Retina (tissue), 1 donor: ENCODE results near the gene MYBL2.
A peak's percentile ranks its signal among the peaks of the same experiment; 100 is the strongest.

Source experiments
- DNase-seq: peaks from one replicate; pipeline ENCODE4 v3.0.0-alpha.2; 2016

Gene MYBL2

DNA sequence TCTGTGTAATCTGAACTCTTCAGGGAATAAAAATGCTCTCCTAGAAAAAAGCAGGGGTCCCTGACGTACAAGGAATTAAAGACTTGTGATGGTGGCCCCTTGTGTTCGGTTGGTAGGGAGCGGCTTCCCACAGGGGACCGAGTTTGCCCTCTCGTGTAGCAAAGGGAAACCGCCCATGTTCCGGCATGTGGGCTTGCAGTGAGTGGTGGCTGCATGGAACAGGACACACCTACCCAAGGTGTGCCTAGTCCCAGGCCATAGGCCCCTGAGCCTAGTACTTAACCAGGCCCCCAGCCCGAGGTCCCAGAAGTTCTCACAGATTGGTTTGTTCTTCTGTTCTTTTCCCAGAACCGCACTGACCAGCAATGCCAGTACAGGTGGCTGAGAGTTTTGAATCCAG lies 15.5 kb downstream of the MYBL2 start:
- DNase-seq, result no peak

DNA sequence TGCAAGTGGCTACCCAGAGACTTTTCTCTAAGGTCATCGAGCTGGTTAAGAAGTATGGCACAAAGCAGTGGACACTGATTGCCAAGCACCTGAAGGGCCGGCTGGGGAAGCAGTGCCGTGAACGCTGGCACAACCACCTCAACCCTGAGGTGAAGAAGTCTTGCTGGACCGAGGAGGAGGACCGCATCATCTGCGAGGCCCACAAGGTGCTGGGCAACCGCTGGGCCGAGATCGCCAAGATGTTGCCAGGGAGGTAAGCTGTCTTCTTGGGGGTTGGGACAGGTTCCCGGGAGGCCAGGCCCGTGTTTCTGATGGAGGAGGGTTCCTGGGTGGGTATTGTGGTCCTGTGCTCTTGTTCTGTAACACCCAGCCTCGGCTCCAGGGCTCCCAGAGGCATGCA lies 19.9 kb downstream of the MYBL2 start:
- DNase-seq, result no peak

DNA sequence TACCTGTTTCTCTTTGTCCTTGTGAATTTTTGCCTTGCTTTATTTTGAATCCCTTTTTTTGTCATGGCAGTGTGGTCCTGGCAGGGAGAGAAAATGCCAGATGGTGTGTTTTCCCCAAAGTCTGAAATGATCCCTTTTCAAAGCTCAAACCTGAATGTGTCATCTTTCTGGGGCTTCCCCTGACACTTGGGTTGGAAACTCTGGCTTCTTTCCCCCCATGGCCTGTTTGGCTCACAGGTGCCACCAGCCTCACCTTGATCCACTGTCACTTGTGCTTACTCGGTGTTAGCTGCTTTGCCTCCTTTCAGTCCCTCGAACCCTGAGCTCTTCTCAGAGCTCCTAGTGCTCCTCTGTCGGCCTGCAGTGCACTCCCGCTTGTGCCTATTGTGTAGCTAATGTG lies 22.3 kb downstream of the MYBL2 start:
- no peak for DNase-seq

DNA sequence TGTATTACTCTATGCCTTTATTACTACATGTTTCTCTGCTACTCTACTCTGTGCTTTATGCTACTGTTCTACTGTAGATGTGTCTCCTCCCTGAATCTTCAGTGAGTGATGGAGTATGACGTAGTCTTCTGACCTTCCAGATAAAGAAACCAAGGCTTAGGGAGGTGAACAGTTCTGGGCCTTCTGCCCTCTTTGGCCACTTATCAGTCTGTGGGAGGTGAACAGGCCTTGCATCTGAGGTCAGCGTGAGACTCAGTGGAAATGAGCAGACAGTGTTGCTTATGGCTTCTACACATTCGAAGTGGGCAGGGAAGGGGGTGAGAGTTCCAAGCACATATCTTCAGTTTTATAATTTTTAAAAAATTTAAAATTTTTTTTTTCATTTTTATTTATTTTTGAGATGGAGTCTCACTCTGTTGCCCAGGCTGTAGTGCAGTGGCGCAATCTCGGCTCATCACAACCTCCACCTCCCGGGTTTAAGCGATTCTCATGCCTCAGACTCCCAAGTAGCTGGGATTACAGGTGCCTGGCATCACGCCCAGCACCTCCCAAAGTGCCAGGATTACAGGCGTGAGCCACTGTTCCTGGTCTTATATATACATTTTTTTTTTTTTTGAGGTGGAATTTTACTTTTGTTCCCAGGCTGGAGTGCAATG lies 24.2 kb downstream of the MYBL2 start:
- DNase-seq, result no peak

DNA sequence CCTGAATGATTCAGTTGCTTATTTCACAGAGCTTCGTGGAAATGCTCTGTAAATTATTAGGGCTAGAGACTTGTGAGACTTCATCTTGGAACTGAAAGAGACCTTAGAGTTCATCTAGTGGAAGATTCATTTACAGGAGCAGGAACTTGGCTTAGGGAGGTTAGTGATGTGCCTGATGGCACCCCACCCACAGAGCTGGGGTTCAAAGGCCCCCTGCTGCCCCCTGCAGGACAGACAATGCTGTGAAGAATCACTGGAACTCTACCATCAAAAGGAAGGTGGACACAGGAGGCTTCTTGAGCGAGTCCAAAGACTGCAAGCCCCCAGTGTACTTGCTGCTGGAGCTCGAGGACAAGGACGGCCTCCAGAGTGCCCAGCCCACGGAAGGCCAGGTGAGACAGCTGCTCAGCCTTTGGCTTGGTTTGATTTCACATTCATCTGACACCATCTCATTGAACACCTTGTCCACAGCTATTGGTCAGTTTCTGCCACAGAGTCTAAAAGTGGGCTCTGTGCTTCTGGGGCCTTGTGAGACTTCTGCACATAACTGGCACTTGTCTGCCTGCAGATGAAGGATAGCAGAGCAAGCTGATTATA lies 25.1 kb downstream of the MYBL2 start:
- no peak for DNase-seq

DNA sequence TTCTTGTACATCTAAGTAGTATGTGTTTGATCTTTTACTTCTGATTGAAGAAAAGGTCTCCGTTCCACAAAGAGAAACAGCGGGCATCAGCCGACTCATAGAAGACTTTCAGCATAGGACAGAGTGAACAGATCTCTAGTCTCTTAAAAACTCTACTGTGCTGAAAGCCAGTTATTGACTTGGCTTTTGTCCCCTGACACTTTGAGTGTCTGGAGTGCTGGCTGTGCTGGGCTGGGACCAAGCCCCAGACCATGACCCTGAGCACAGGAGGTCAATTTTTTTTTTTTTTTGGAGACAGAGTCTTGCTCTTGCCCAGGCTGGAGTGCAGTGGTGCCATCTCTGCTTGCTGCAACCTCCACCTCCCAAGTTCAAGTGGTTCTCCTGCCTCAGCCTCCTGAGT lies 27.8 kb downstream of the MYBL2 start:
- DNase-seq, result no peak

DNA sequence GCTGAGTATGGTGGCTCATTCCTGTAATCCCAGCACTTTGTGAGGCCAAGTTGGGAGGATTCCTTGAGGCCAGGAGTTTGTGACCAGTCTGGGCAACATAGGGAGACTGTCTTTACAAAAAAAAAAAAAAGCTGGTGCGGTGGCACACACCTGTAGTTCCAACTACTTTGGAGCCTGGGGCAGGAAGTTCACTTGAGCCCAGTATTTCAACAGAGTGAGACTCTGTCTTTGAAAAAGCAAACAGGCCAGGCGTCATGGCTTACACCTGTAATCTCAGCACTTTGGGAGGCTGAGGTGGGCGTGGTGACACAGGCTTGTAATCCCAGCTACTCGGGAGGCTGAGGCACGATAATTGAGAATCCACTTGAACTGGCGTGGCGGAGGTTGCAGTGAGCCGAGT lies 28.7 kb downstream of the MYBL2 start:
- no peak for DNase-seq

DNA sequence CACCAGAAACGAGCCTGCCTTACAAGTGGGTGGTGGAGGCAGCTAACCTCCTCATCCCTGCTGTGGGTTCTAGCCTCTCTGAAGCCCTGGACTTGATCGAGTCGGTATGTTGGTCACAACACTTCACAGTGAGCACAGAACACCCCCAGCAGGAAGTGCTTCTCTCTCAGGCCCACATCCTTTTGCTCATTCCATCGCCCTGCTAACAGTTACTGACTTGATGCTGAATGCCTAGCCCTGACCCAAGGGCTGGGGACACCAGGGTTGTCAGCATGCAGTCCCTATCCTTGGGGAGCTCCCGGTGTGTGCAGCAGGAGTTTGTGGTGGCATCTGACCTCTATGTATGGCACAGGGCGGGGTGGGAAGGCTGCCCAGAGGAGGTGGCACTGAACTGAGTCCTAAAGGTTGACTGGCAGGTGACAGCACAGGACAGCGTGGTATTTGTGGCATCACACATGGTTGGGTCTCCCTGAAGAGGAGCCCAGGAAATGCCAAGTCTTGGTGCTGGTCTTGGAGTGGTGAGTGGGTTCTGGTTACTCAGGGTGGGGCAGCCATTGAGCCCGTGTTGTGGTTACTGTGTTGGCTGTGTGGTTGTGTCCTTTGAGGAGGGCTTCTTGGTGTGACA lies 33.1 kb downstream of the MYBL2 start:
- no peak for DNase-seq

DNA sequence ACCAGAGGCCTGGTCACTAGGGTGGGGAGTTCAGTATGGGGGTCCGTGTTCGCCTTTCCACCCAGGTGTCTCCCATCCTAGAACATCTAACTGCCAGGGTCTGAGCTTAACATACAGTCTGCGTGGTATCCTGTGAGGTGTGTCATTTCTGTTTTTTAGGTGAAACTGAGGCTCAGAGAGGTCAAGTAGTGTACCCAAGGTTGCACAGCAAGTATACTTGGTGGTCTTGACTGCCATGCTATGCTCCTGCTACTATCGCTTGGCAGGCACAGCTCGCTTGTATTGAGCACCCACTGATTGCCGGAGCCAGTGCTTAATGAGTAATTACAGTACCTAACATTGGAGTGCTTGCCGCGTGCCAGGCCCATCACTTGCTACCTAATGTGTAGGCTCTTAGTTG lies 33.7 kb downstream of the MYBL2 start:
- DNase-seq, result no peak

DNA sequence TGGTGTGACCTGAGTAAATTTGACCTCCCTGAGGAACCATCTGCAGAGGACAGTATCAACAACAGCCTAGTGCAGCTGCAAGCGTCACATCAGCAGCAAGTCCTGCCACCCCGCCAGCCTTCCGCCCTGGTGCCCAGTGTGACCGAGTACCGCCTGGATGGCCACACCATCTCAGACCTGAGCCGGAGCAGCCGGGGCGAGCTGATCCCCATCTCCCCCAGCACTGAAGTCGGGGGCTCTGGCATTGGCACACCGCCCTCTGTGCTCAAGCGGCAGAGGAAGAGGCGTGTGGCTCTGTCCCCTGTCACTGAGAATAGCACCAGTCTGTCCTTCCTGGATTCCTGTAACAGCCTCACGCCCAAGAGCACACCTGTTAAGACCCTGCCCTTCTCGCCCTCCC lies 35.6 kb downstream of the MYBL2 start:
- no peak for DNase-seq

DNA sequence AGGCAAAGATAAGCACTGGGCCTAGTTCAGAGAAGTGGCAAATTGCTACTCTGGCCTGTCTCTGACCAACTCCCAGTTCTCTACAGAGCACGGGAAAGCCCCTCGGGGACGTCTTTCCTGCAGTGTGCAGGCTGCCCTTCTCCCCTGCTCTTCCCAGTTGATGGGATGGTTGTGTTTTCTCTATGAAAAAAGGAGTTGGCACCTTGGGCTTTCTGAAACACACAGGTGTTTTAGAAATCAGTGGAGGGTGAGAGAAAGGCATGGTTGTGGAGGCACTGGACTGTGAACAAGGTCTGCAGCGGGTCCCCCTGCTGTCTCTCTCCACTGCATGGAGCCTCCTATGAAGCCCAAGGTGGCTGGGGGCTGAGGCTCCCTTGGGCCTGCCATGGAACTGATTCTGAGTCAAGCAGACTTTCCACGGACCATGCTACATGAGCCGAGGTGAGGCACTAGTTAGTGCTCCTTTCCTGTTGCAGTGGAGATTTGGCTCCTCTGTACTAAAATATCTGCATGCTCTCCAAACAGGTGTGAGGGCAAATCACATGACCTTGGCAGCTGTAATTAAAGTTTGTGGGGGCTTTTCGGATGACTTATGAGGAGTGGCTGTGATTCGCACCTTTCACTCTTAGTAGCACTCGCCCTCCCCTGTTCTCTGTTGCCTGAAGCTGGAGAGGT lies 43.6 kb downstream of the MYBL2 start:
- no peak for DNase-seq

DNA sequence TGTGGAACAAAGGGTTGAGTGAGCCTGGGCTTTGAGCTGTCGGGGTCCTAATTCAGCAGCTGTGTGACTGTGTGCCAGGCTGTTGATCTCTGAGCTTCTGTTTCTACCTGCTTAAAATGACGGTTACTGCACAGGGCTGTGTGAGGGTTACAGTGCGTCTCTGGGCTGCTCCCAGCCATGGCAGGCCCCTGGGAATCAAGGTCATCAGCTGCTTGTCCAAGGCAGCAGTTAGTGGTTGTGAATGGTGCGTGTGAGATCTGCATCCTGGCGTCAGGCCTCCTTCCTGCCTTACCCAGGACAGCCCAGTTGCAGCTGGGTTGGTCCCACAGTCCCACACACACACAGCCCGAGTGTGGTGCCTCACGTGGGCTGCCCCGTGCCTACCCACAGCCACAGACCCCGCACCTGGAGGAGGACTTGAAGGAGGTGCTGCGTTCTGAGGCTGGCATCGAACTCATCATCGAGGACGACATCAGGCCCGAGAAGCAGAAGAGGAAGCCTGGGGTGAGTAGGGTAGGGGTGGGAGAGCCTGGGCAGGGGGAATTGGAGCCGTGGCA lies 44.3 kb downstream of the MYBL2 start:
- DNase-seq, result no peak

DNA sequence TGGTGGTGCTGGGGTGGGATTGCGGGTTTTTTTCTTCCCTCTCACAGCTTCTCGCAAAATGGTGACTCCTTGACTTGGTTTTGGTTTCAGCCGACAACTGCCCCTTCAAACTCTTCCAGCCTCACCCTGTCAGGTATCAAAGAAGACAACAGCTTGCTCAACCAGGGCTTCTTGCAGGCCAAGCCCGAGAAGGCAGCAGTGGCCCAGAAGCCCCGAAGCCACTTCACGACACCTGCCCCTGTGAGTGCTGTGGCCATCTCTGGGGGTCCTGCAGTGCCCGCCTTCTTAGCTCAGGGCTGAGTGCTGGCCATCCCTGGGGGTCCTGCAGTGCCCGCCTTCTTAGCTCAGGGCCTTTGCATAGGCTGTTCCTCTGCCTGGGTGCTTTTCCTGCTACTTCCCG lies 48.1 kb downstream of the MYBL2 start:
- DNase-seq, result no peak

DNA sequence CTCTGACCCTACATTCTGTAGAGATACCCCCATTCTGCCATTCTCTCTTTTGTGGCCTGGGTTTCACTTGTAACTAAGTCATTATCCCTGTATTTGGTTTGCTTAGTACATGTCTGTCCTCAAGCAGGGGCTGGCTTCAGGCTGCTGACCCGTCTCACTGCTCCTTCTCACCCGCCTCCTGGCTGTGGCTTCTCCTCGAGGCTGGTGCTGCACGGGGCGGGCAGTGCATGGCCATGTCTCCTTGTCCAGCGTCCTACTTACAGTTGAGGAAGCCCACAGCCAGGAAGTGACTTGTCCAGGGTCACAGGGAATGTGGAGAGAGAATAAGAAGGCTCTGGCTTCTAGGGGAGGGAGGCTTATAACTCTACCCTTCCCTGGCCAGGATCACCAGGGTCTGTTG lies 48.6 kb downstream of the MYBL2 start:
- DNase-seq, result no peak

DNA sequence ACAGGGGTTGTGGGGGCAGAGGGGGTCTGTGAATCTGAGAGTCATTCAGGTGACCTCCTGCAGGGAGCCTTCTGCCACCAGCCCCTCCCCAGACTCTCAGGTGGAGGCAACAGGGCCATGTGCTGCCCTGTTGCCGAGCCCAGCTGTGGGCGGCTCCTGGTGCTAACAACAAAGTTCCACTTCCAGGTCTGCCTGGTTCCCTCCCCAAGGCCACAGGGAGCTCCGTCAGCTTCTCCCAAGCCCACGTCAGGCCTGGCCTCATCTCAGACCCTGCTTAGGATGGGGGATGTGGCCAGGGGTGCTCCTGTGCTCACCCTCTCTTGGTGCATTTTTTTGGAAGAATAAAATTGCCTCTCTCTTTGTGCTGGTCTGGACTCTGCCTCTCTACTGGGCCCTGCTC lies 49.2 kb downstream of the MYBL2 start:
- no peak for DNase-seq

DNA sequence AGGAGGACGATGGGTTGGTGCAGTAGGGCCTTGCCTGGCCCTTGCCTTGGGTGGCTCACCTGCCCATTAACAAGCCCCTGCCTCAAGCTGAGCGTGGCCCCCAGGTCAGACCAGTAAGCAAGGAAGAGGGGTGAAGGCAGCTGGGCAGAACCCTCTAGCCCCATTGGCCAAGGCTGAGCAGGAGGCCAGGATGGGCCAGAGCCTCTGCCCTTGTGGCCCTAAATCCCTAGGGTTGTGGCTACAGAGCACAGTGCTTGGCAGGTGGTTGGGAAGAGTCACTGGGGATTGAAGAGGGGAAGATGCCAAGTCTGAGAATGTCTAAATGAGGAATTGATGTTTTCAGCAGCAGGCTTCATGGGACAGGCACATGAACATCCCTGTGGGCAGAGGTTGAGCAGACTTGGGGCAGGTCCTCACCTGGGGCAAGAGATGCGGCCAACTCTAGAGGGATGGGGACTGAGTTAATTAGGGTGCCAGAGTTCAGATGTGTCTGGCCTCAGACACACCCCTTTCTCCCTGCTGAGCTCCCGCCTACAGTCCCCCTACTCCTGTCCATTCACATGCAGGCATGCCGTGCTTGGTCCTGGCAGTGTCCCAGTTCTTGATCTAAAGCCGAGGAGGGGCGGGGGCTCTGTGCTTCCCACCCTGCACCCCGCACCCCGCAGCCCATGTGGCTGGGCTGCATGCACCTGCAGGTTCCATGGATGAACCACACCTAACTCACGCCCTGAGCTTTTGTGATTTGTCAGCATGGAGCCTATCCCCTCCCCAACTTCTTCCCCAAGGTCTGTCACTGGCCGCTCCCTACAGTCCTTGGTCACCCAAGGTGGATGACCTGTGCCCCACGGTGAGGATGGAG lies 50.1 kb downstream of the MYBL2 start:
- no peak for DNase-seq

DNA sequence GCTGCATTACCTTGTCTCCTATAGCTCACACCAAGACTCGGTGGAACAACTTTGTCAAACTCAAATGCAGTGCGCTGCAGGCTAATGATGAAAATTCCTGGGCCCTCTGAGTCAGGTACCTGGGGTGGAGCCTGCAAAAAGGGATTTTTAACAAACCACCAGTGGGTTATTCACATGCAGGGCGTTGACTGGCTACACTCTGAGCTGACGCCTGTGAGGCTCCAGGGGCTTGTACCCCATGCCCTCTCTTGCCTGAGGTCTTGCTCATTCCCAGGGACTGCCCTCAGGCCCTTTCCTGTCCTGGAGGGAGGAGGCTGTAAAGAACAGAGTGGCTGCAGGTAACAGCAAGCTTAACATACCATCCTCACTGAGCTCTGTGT lies 50.7 kb downstream of the MYBL2 start:
- DNase-seq, result no peak

DNA sequence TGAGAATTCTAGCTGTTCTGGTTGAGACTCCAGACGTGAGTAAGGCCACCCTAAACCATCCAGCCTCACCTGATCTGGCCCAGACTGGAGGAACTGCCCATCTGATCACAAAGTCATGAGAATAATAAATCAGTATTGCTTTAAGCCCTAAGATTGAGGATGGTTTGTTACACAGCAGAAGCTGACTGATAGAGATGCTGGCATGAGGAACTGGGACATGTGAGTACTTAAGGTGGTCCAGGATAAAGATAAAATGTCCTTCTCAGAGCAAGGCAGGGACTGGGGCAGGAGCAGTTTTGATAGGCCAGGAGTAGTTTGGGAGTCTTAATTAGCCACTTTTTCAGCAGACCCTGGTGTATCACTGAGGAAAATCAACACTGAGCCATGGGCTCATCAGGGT lies 53.1 kb downstream of the MYBL2 start:
- DNase-seq, result no peak

DNA sequence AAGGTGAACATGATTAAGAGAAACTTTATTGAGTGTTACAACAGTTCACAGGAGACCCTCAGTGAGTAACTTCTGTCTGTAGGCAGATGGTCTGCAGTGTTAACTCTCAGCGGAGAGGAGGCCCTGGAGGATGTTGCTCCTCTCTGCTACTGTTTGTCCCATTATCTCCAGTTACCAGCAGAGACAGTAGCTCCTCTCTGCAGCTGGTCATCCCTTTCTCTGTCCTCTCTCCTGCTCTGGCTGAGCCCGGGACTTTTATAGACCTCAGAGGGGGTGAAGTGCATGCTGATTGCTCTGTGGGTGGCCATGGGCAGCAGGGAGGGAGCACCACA lies 54.1 kb downstream of the MYBL2 start:
- DNase-seq, result no peak

DNA sequence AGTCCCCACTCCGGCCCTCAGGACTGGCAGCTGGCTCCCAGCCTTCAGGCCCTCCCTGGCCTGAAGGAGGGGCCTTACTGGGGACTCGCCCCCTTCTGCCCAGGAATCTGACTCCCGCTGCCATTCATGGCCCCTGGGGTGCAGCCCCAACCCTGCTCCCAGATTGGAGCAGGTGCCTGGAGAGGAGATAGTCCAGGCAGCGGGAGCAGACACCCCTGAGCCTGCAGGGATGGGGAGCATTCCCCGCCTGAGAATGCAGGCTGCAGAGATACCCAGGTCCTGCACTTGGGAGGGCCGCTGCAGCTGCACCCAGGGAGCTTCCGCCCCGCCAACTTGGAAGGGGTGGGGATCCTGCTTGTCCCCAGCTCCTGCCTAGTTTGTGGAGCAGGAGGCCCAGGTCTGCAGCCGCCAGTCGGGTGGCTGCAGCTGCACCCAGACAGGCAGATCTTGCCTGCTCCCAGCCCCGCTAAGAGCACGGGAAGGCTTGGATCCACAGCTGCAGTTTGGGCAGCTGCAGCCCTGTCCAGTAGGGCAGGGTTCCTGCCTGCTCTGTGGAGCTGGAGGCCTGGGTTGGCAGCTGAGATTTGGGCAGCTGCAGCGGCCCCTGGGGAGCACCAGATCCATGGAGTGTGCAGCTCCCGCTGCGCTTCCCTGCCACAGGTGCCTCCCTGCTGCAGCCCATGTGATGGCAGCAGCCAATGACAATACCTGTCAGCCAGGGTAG lies 54.7 kb downstream of the MYBL2 start:
- DNase-seq, result peak; percentile 40

DNA sequence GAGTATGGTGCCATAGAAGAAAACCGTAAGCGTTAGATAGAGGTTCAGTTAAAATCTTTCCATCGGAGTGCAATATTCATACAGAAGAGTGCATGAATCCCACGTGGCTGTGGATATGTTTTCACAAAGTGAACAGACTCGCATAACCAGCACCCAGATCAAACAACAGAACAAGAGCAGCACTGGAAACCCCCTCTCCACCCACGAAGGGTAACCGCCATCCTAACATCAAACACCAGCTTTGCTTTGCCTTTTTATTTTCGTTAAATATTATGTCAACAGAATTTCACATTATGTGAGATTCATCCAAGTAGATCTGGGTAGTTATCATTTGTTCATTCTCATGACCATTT lies 55.2 kb downstream of the MYBL2 start:
- DNase-seq, result no peak

DNA sequence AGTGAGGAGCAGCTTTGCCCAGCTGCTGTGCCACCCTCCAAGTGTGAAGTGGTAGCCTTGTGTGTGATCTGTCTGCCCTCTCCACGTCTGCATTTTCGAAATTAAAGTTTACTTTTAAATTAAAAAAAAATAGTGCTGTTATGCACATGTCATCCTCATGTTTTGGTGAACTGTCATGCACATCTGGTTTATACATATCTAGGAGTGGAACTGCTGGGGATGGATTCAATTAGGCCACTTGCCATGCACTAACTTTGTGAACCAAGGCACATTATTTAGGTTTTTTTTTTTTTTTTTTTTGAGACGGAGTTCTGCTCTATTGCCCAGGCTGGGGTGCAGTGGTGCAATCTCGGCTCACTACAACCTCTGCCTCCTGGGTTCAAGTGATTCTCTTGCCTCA lies 56.3 kb downstream of the MYBL2 start:
- DNase-seq, result no peak

DNA sequence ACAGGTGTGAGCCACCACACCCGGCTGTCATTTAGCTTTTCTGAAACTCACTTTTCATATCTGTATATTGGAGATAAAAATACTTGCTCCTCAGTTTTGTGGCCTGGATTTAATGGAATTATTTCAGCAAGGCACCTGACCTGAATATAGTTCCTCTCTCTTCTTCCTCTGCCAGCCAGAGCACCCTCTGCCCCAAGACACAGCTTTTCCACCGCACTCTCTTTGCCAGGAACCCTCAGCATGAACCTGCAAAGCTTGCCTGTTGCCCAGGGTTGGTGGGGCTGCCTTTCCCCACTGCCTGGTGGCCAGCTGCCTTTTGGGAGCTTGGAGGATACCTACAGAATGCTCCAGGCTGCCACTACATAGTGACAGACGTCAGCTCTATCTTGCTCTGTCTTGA lies 56.8 kb downstream of the MYBL2 start:
- DNase-seq, result no peak
